ENCODE results near the gene SSR4.

- no peak for TF ChIP-seq CTCF (IDR thresholded peaks at IDR 0.05 in 2 of 3, conservative IDR thresholded peaks at IDR 0.05 in 1 of 3; ENCODE audit: control insufficient read depth in 2 of 3, extremely low read depth in 1 of 3, insufficient read depth in 1 of 3, low read depth in 3 of 3, low read length in 3 of 3)
- TF ChIP-seq ETV6 (conservative IDR thresholded peaks at IDR 0.05 in 1 of 2, IDR thresholded peaks at IDR 0.05 in 1 of 2; ENCODE audit: borderline replicate concordance in 1 of 2, low read depth in 1 of 2) = no peak
- no peak for TF ChIP-seq POLR2A (IDR thresholded peaks at IDR 0.05; ENCODE audit: low read depth, low read length)
- no peak for TF ChIP-seq SREBF1 (IDR thresholded peaks at IDR 0.05; ENCODE audit: low read length)
- no peak for TF ChIP-seq MYC (IDR thresholded peaks at IDR 0.05; ENCODE audit: insufficient read depth, insufficient read length, insufficient replicate concordance, low read length, severe bottlenecking)
- no peak for TF ChIP-seq RAD21 (IDR thresholded peaks at IDR 0.05; ENCODE audit: insufficient read depth, low read depth, low read length)
These were observed 30.6 kb downstream of the SSR4 start for GRCh38 chrX:153825042-153825441.

Measured in GM12878 (cell line).